ENCODE measurements around the gene TNFRSF4.

TNFRSF4 gene

GRCh38 chr1:1216770-1217620, 3.0 kb upstream of the TNFRSF4 start:
- DNase-seq: no peak

GRCh38 chr1:1215881-1216605, 2.1 kb upstream of the TNFRSF4 start:
- DNase-seq: no peak

- no peak for DNase-seq
Observed at GRCh38 chr1:1215080-1215676, 1.2 kb upstream of the TNFRSF4 start.

- DNase-seq: no peak
Observed at GRCh38 chr1:1212780-1213344, 1.1 kb downstream of the TNFRSF4 start.

DNA sequence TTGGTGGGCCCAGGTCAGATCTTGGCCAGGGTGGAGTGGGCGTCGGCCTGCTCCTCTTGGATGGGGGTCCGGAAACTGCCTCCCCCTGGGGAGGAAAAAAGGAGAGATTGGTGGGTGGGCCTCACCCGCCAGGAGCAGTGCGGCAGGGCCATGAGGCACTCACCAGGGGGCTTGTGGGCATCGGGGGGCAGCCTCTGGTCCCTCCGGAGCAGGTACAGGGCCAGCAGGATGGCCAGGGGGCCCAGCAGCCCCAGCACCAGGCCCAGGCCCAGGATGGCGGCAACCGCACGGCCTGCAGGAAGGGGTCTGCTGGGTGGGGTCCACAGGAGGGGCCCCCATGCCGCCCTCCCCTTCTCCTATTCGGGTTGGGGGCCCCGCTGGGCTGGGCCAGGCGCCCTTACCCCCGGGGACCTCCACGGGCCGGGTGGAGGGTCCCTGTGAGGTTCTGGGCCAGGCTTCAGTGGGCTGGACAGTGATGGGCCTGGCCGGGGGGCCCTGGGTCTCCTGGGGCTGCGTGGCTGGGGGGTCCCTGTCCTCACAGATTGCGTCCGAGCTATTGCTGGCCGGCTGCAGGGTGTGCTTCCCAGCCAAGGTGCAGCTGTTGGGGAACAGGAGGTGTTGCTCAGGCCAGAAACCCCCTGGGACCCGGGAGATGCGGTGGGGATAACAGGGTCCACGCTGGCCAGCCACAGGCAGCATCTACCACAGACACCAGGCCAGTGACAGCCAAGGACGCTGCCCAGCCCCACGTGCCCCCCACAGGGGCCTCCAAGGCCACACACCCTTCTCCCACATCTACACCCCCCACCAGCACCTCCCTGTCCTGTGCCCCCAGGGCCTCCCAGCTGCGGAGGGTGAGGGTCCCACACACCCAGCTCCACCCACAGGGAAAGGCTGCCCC, 2.2 kb downstream of the TNFRSF4 start:
- no peak for DNase-seq

- DNase-seq: no peak
Observed at GRCh38 chr1:1210726-1211540, 3.0 kb downstream of the TNFRSF4 start.

- no peak for DNase-seq
Observed at GRCh38 chr1:1208713-1209433, 5.1 kb downstream of the TNFRSF4 start.

DNA sequence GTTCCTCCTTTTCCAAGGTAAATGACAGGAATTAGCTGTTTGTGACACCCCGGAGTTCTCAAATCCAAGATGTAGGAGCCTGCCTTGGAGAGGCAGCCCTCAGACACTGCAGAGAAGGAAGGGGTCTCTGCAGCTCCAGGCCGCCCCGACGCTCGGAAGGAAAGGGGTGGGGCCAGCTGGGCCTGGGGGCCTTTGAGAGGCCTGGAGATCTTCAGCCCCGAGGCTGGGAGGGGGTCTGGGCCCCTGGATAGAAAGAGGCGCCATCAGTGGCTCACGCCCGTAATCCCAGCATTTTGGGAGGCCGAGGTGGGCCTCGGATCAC, 6.4 kb downstream of the TNFRSF4 start:
- no peak for DNase-seq

DNA sequence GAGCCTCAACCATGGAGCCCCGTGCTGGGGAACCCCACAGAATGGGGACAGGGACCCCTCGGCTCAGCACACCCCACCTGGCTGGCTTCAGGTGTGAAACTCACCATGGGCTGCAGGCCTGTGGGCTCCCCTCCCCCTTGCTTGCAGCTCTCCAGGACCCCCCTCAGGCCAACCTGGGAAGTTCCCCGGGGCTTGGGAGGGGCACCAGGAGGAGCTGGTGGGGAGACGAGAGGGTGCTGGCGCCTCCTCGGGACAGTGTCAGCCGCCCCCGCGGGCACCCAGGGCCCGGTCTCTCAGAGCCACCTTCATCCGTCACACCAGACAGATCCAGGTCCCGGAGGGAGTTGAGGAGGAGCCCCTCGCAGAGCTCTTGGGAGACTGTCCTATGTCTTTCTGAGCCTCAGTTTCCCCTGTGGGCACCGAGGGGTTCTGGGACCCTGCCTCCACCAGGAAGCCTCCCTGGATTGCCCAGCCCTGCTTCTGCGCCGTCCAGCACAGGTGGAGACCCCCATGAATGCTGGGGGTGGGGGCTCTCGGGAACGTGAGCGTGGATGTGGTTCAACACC, 6.9 kb downstream of the TNFRSF4 start:
- no peak for DNase-seq

GRCh38 chr1:1206376-1206965, 7.5 kb downstream of the TNFRSF4 start, which contains the start of gene TNFRSF18:
TNFRSF18 (minus strand) TSS chr1:1206592; CDS start chr1:1206571, 21 bp downstream.
- peak; percentile 51 for DNase-seq

- no peak for DNase-seq
Observed at GRCh38 chr1:1205769-1206375, 8.1 kb downstream of the TNFRSF4 start.

GRCh38 chr1:1204998-1205768, 8.8 kb downstream of the TNFRSF4 start:
- DNase-seq: no peak

DNA sequence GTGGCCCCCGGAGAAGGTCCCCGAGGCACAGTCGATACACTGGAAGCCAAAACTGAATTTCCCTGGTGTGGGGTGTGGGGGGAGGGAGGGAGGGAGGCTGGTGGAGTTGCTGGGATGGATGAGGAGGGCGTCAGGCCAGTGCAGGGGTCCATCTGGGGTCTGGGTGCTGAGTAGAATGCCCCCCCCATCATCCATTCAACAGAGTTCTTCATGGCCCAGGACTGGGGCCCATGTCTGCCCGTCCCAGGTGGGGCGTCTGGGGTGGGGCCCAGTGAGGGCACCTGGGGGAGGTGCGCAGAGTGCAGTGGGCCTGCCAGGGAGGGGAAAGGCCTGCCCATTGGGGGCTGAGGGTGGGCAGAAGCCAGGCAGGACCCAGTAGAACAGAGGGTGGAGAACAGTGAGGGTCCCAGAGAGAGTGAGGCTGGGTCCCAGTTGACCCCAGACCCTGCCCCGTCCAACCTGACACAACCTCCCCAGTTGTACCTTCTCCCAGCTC, 9.5 kb downstream of the TNFRSF4 start:
- no peak for DNase-seq

GRCh38 chr1:1203561-1204424, 10.2 kb downstream of the TNFRSF4 start:
- DNase-seq: no peak

DNA sequence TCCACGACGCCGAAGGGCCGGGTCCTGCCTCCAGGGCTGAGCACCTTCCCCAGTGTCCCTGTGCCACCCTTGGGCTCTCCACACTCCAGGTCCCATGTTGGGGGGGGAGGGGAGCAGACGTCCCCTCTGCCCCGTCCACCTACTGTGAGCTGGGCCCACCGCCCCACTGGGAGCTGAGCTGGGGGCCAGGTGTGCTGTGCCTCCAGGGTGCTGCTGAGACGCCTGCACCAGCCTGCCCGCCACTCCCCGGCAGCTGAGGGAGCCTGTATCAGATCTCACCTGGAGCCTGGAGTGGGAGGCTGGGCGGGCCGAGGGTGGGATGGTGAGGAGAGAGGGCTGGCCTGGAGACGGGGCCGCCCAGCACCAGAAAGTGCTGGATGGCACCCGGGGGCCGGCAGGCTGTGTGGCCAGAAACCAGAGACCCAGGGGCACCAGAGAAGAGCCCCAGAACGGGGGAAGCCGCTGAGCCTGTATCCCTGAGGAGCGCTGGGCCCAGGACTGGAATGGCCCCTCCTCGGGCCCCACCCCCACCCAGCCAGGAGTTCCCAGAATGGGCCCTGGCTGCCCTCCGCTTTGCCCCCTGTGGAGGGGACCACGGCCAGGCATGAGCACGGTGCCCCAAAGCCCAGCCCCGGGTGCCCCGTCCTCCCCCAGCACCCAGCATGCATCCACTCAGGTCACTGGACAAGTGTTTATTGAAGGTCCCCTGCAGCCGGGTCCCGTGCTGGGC, 11.0 kb downstream of the TNFRSF4 start:
- DNase-seq: no peak

GRCh38 chr1:1200876-1201810, 12.8 kb downstream of the TNFRSF4 start:
- DNase-seq: no peak

Measured in DMS153 (cell line).